Choroid plexus epithelial cell (primary cell): Measurements from ENCODE around the gene CEBPB.

Experiments used
- DNase-seq: peaks from one replicate; pipeline ENCODE4 v3.0.0-alpha.2; 2010; ENCODE audit warnings: low read depth
- H3K4me3 ChIP-seq: 2 replicates; pipeline ENCODE4 v1.5.1; 2011; ENCODE audit warnings: low read depth, mild to moderate bottlenecking, control low read depth, low read length, moderate library complexity
- TF ChIP-seq, protein P1 (sequence below): conservative IDR thresholded peaks from 2 replicates; pipeline ENCODE4 v1.5.1; 2011; ENCODE audit warnings: low read depth, mild to moderate bottlenecking, control low read depth, inconsistent platforms, low read length, moderate library complexity

Gene CEBPB

DNA sequence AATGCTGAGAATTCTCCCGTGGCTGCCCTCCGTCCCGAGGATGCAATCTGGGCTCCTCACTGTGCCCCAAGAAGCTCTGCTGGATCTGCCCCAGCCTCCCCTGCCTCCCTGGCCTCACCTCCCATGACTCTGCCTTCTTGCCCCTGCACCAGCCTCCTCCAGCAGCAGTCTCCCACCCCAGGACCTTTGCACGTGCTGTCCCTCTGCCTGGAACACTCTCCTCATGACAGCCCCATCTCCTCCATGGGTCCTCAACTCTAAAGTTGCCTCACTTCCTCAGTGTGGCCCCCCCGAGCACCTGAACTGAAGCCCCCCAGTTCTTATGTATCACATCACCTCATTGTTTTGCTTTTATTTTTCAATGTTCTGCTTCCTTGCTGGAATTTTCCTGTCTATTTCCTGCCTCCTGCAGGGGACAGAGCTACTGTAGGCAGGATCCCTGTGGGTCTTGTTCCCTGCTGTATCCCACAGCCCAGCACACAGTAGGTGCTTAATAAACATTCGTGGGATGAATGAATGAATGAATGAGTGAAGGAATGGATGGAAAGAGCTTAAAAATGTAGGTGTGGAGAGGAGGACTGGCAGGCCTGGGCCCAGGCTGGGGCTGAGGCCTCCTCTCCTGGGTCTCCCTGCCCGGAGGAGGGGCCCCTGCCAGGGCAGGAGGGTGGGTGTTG lies 42.2 kb downstream of the CEBPB start:
- no peak for DNase-seq
- TF ChIP-seq, protein P1, sequence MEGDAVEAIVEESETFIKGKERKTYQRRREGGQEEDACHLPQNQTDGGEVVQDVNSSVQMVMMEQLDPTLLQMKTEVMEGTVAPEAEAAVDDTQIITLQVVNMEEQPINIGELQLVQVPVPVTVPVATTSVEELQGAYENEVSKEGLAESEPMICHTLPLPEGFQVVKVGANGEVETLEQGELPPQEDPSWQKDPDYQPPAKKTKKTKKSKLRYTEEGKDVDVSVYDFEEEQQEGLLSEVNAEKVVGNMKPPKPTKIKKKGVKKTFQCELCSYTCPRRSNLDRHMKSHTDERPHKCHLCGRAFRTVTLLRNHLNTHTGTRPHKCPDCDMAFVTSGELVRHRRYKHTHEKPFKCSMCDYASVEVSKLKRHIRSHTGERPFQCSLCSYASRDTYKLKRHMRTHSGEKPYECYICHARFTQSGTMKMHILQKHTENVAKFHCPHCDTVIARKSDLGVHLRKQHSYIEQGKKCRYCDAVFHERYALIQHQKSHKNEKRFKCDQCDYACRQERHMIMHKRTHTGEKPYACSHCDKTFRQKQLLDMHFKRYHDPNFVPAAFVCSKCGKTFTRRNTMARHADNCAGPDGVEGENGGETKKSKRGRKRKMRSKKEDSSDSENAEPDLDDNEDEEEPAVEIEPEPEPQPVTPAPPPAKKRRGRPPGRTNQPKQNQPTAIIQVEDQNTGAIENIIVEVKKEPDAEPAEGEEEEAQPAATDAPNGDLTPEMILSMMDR = no peak
- H3K4me3 ChIP-seq = no peak overlapping the region

DNA sequence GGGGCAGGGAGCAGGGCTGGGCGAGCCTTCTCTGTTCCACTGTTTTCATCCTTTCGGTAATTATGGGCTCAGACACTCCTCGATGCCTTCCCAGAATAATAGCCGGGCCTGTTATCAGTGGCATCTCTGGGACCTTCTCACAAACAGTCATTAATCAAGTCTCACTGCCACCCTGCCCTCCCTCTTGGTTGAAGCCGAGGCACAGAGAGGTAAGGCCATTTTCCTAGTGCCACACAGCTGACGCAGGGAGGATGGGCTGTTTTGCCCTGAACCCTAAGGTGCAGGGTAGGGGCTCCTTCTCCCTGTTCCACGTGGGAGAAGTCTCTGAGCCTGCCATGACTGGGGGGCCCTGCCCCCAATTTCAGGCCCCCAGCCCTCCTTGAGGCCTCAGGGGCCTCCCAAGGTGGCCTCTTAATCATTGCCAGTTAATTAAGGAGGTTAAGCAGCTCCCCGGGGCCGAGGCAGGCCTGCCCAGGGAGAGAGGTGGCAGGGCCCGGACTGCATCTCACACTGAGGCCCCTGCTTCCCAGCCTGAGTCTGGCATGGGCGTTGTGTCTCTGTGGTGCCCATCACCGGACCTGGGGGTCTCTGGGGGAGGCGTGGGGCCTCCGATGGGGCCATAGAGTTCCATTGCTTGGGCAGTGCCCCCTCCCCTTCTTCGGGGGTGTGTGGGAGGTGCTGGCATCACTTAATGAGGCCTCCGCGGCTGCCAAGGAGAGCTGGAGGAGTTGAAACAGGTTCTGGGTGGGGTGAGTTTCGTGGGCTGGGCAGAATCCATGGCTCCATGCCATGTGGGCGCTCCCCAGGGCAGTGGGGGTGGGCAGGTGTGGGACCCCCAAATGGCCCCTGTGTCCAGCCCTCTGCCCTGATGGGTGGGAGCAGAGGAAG lies 42.9 kb downstream of the CEBPB start:
- H3K4me3 ChIP-seq = no peak overlapping the region
- TF ChIP-seq, protein P1 = no peak
- no peak for DNase-seq

GRCh38 chr20:50234288-50234687 lies 43.7 kb downstream of the CEBPB start:
- TF ChIP-seq, protein P1 = no peak
- no peak overlapping the region for H3K4me3 ChIP-seq

DNA sequence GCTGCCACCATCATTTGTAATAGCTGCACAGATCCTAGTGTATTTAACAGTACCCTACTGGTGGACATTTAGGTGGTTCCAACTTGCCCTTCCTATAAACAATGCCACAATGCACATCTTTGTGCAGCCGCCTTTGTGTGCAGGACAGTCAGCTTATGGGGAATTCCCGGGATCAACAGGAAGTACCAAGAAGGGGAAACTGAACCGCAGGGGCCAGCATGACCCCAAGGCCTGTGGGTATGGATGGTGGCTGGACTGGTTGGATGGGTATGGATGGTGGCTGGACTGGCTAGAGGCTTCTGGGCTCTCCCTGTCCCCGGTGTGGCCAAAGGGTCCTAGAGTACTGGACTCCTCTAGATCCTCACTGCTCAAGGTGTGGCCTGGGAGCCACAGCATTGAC lies 46.7 kb downstream of the CEBPB start:
- no peak overlapping the region for H3K4me3 ChIP-seq
- DNase-seq = no peak
- TF ChIP-seq, protein P1 = no peak

More at GRCh38 chr20:50234288-50234687, 43.7 kb downstream of the CEBPB start:
- no peak for DNase-seq

DNA sequence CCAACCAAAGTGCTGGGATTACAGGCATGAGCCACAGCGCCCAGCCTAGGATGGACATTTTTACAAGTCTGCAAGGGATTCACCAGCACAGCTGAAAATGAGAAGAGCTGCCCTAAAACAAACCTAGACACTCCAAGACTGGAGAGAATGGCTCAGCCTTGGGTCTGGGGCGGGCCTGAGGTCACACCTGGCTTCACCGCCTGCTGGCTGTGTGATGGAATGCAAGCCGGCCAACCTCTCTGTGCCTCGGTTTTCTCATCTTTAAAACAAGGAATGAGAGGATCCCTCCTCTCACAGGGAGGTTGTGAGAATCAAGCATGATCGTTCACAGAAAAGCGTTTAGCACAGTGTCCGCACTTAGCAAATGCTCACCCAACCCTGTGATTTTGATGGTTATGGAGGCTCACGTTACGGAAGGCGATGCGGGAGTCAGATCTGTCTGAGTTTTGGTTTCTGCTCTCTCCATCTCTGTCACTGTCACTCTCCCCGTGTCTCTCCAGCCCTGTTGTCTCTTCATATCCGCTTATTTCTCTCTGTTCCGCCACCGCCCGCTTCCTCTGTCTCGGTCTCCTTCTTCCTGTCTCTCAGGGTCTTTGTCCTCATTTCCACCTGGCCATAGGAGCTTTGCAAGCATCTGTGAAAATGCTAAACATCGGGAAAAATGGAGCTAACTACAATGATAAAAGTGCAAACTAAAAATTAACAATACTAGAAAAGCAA lies 47.6 kb downstream of the CEBPB start:
- no peak for DNase-seq
- H3K4me3 ChIP-seq = no peak overlapping the region
- TF ChIP-seq, protein P1 = no peak

DNA sequence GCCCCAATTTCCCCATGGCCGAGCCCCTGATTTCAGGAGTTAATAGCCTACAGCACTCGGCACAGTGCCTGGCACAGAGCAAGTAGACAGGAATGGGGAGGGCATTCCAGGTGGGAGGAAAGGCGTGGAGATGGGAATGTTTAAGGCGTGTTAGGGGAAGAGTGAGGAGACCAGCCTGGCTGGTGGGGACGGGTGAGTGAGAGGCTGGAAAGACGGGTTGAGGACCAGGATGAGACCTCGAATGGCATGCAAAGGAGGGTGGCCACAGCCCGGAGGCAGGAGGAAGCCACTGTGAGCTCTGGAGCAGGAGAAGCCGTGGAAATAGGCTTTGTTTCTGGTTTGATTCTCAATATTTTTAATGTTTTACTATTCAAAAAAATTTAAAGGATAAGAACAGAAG lies 49.5 kb downstream of the CEBPB start:
- no peak for DNase-seq
- TF ChIP-seq, protein P1 = no peak
- no peak overlapping the region for H3K4me3 ChIP-seq
